ENCODE data around the gene ANK3. TPM values are rescaled to one million over a fixed set of nuclear protein-coding genes. Genes with fewer than 3 reads are reported as not detected.

The ANK3 gene
- total RNA-seq, 1 donor from 2014 or later = 65.3 TPM

- intact Hi-C loops (cut with DNase I) = no loop called here
- TF ChIP-seq POLR2AphosphoS5 (IDR thresholded peaks at IDR 0.05; ENCODE audit: insufficient read depth in 1 of 2, low read depth in 1 of 2) = no peak
- TF ChIP-seq POLR2A (IDR thresholded peaks at IDR 0.05) = no peak
- TF ChIP-seq, protein P1, sequence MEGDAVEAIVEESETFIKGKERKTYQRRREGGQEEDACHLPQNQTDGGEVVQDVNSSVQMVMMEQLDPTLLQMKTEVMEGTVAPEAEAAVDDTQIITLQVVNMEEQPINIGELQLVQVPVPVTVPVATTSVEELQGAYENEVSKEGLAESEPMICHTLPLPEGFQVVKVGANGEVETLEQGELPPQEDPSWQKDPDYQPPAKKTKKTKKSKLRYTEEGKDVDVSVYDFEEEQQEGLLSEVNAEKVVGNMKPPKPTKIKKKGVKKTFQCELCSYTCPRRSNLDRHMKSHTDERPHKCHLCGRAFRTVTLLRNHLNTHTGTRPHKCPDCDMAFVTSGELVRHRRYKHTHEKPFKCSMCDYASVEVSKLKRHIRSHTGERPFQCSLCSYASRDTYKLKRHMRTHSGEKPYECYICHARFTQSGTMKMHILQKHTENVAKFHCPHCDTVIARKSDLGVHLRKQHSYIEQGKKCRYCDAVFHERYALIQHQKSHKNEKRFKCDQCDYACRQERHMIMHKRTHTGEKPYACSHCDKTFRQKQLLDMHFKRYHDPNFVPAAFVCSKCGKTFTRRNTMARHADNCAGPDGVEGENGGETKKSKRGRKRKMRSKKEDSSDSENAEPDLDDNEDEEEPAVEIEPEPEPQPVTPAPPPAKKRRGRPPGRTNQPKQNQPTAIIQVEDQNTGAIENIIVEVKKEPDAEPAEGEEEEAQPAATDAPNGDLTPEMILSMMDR (IDR thresholded peaks at IDR 0.05) = no peak
Measured at GRCh38 chr10:59976909-59977308, 412.8 kb downstream of the ANK3 start.

More at GRCh38 chr10:59976909-59977308, 412.8 kb downstream of the ANK3 start:
- peaks cover 5% of the 10 kb centered on the region for H3K9me3 ChIP-seq
- no peaks in the 10 kb centered on the region for H3K27me3 ChIP-seq
- H3K4me3 ChIP-seq = no peak overlapping the region
- no peaks in the 10 kb centered on the region for H3K36me3 ChIP-seq
- DNase-seq (ENCODE audit: extremely low spot score in 2 of 2) = no peak
- H3K27ac ChIP-seq = no peak overlapping the region
- H3K4me1 ChIP-seq = peaks cover 3% of the 10 kb centered on the region

Small RNA genes within 50 kb of the gene (small RNA-seq; reads per million reads assigned to genes)
- gene RF00019 = not detected

All from vagina (tissue), 2 donors.